ENCODE results near the gene LENG9.
"Not testable (repeated sequence)": the region's sequence is repeated elsewhere in the genome, so short reads cannot be mapped to it uniquely, and the experiment has no call there.

Gene LENG9

DNA sequence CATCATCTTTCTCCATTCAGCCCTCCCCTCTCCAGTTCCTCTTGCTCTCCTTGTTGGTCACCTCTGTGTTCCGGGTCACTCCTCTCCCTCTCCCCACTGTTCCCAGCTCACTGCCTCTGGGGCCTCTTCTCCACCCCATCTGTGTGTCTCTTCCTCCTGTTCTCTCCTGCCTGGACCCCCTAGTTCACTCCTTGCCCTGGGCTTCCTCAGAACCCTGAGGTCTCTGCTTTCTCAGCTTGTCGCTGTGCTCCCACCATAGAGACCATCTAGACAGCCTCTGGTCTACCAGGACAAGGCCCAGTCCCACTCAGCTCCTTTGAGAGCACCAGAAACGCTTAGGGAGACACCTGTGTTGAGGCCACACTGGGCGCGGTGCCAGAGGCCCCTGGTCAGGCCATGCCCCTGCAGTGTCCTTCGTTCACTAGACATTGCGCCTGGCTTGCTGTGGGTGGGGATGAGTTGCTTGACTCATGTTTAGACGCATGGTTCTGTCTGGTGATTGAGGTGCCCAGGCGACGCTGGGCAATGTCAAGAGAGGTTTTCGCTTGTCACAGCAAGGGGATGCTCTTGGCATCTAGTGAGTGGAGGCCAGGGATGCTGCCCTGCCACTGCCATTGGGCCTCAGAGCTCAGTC lies 4.8 kb downstream of the LENG9 start:
- no peak for FAIRE-seq

DNA sequence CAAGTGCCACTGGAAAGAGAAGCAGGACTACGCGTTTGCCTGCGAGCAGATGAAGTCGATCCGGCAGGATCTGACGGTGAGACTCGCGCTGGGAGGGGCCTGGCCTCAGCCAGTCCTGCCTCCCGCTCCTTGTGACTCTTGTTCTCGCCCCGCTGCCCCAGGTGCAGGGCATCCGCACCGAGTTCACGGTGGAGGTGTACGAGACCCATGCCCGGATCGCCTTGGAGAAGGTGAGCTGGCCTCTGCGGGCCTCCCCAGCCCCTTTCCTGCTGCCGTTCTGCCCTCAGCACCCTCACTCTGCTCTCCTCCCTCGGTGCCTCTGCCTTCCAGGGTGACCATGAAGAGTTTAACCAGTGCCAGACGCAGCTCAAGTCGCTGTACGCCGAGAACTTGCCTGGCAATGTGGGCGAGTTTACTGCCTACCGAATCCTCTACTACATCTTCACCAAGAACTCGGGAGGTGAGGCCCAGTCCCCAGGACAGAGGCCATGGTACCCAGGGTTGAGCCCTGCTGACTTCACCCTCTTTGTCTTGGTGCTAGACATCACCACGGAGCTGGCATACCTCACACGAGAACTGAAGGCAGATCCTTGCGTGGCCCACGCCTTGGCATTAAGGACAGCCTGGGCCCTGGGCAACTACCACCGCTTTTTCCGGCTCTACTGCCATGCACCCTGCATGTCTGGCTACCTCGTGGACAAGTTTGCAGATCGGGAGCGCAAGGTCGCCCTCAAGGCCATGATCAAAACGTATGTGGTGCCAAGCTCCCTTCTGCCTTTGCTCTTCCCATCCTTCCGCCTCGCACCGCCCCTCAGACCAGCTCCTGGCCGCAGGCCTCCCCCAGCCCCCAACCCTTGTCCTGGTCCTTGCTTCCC lies 5.6 kb downstream of the LENG9 start:
- no peak for FAIRE-seq

DNA sequence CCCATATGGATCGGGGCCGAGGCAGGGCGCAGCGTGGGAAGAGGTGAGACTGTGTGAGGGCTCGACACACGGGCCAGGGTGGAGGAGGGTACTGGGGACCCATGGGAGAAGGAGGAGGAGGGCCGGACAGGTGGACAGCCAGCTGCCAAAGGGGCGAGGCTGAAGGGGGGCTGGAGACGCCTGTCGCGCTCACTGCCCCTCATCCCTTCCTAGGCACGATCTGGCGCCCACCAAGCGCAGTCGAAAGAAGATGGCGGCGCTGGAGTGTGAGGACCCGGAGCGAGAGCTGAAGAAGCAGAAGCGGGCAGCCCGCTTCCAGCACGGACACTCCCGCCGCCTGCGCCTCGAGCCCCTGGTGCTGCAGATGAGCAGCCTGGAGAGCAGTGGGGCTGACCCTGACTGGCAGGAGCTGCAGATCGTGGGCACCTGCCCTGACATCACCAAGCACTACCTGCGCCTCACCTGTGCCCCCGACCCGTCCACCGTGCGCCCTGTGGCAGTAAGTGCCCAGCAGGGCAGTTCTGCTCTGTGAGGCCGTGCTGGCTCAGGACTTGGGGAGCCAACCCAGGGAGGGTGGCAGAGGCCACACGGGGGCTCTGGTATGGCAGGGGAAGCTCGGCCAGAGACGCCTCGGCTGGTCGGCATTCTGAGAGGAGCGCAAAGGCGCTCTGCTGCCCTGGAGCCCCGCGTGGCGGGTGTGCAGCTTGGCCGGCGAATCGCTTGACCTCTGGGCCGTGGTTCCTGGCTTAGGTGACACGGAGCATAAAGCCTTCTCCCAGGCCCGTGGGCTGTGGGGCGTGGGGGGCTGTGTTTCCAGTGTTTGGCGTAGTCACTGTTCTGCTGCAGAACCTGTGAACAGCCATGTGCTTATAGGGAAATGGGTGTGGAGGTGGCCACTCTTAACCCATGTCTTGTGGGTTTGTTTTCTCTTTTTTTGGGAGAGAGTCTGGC lies 6.9 kb downstream of the LENG9 start:
- FAIRE-seq = no peak

DNA sequence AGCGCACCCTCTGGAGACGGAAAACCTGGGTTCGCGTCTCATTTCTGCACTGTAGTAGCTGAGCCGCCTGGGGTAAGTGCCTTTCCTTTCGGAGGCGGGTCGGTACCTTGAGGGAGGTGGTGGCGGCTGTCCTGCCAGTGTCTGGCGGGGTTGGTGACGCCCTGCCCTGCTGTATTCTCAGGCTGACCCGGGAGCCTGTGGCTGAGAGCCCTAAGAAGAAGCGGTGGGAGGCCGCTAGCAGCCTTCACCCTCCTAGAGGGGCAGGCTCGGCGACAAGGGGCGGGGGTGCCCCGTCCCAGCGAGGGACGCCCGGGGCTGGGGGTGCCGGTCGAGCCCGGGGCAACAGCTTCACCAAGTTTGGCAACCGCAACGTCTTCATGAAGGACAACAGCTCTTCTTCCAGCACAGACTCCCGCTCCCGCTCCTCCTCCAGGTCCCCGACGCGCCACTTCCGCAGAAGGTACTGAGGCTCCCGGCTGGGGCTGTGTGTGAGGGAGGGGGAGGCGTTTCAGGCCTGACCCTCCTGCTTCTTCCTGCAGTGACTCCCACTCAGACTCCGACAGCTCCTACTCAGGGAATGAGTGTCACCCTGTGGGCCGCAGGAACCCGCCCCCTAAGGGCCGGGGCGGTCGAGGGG lies 7.7 kb downstream of the LENG9 start:
- FAIRE-seq = no peak

DNA sequence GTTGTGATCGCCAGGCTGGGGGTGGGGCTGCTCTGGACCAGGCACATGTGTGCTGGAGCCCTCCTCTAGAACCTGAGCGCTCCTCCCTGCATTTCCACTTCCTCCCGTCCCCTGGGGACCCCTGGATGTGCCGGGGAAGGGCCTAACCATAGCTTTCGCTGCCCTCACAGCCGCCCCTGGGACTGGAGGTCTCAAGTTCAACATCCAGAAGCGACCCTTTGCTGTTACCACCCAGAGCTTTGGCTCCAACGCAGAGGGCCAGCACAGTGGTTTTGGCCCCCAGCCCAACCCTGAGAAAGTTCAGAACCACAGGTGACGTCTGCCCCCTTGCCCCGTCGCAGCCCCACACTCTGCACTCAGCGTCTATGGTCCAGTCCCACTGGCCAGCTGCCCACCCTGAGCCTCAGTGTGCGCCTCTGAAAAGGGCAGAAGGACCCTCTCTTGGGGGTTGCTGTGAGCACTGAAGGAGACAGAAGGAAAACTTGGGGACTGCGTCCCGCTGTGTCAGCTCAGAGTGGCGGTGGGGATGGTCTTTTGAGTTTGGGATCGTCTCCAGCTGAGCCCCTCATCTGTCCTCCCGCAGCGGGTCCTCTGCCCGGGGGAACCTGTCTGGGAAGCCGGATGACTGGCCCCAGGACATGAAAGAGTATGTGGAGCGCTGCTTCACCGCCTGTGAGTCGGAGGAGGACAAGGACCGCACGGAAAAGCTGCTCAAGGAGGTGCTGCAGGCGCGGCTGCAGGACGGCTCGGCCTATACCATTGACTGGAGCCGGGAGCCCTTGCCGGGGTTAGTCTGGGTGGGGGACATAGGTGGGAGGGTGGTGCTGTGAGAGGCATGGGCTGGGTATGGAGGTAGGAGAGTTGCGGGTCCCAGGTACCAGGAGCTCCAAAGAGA lies 8.6 kb downstream of the LENG9 start:
- FAIRE-seq = no peak

DNA sequence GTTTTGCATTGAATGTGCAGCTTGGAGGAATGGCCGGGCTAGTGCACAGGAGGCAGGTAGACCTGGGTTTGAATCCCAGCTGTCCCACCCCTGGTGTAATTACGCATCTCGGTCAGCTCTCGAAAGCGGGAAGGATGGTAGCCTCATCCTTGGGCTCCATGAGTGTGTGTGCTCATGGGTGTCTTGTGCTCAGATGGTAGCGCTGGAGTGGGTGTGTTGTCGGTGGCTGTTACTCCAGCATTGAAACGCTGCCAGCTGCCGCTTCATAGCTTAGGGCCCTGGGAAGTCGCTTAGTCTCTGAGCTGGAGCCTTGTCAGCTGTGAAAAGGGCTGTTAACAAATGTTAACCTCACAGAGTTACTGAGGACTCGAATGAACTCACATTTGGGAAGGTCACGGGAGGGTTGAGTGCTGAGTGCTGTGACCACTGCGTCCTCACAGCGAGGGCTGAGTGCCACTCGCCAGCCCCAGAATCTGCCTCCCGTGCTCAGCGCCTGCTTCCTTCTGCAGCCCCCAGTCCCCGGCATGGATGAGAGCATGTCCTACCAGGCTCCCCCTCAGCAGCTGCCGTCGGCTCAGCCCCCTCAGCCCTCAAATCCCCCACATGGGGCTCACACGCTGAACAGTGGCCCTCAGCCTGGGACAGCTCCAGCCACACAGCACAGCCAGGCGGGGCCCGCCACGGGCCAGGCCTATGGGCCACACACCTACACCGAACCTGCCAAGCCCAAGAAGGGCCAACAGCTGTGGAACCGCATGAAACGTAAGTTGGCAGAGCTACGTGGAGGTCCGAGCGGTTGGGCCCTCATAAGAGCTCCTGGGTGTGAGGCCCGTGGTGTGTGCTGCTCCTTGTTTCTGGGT lies 9.4 kb downstream of the LENG9 start:
- no peak for FAIRE-seq

DNA sequence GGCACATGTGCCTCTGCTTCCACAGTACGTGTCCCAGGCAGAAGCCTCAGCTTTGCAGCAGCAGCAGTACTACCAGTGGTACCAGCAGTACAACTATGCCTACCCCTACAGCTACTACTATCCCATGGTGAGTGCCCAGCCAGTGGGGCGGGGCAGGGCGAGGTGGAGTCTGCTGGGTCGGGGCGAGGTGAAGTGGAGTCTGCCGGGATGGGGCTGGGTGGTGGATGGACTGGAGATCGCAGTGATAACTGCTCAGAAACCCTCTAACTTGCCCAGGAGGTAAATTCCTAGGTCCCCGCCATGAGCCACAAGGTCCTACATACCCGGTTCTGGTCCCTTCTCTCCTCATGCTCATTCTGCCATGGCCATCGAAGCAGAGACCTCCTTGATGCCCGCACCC lies 11.0 kb downstream of the LENG9 start:
- no peak for FAIRE-seq

DNA sequence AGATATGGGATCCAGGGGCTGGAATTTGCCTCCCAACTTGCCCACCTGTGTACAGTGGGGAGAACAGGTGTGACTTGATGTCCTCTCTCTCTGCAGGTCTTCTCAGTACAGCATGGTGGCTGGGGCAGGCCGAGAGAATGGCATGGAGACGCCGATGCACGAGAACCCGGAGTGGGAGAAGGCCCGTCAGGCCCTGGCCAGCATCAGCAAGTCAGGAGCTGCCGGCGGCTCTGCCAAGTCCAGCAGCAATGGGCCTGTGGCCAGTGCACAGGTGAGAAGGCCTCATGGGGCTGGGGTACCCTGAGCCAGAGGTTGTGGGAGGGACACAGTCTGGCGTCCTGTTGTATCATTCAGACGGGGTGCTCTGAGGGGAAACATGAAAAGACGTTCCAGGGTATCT lies 11.6 kb downstream of the LENG9 start:
- no peak for FAIRE-seq

DNA sequence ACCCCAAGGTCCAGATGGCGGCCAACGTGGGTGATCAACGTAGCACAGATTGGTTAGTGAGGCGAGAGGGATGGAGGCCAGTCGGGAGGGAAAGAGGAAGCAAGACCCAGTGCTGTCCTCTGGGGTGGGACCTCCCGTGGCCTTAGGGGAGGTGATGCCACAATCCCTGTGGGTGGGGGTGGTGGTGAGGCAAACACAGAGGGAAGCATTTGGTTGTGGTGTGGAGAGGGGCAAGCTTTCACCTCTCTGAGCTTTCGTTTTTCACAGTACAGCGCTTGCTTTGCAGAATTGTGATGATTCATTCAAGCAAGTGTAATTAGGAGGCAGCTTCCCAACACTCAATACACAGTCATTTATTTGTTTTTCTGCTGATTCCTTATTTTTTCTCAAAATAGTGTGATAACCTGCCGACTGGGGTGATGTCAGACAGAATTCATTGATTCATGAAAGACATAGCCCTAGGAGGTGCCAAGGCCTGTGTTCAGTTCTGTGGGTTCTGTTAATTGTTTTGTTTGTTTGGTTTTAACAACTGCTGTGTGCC lies 12.2 kb downstream of the LENG9 start:
- FAIRE-seq = no peak

DNA sequence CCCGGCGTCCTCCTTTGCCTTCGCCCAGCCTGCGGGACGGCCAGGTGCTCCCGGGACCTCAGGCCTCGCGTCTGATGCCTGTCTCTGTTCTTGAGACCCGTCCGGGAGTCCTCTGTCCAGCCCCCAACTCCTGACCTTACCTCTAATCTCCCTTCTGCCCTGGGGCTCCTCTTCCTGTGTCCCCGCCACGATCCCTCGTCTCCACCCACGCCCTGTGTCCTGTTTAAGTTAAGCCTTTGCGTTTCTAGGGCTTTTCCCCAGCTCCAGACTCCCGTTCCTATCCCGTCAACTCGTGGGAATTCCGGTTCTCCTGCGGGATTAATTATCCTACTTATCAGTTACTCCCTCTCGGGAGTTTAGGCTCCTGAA lies 13.9 kb downstream of the LENG9 start:
- FAIRE-seq = no peak

DNA sequence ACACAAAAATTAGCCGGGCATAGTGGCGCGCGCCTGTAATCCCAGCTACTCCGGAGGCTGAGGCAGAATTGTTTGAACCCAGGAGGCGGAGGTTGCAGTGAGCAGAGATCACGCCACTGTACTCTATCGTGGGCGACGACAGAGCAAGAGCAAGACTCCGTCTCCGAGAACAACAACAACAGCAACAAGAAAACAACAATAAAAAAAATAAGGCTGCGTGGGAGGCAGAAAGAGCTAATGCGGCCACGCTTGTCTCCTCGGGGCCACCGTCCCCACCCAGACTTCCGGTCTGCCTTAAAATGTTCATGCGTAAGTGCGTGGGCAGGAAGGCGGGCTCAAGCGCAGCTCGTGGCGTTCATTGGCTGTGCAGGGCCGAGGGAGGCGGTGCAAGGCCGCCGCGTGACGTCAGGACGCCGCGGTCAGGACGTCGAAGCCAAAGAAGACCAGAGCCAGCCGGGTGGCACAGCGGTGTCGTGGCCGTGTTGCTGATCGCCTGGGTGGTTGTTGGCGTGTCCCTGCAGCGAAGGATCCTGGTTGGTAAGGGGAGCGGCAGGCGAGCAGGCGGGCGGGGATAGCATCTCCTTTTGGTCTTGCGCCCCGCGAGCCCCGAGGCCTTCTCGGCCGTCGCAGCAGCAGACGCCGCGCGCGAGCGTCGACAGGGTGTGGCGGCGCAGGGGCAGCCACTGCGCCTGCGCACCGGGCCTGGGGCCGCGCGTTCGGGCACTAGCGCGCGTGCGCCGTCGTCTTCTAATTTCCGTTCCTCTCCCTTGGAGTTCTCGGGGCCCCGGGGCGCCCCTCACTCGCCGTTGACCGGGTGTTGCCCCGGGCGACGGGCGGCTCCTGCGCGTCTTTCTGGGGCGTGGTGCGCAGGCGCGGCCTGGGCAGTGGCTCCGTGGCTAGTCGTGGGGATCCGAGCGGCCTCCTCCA lies 14.5 kb downstream of the LENG9 start, which contains the start of gene LENG8:
LENG8 (plus strand) TSS at position 426 of the 927 bp plus-strand sequence. CDS start 2,146 bp downstream, outside the sequence.
- FAIRE-seq = peak; percentile 84

DNA sequence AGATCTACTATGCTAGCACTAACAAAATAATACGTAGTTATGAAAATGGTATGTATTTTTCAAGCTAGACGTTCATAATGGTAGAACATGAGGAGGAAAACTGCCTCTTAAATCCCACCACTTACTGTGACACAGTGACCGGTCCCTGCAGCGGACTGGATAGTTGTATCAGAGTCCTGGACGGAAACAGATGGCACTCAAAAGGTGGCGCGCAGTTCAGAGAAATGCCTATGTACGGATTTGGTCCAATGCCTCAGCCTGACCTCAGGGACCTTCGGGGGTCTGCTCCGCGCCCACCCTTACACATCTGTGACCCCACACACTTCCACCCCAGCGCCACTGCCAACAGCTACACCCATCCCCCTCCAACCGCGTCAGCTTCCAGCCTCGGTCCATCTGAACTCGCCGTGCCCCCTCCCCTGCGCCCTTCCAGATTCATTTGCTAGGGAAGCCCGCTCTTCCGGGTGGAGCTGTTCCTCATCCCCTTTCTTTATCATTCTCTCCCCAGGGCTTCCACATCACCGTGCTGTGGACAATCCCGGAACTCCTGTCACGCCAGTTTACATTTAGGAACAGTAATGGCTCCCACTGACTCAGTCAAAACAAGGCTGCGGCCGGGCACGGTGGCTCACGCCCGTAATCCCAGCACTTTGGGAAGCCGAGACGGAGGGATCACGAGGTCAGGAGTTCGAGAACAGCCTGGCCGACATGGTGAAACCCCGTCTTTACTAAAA lies 15.4 kb downstream of the LENG9 start:
- no peak for FAIRE-seq

DNA sequence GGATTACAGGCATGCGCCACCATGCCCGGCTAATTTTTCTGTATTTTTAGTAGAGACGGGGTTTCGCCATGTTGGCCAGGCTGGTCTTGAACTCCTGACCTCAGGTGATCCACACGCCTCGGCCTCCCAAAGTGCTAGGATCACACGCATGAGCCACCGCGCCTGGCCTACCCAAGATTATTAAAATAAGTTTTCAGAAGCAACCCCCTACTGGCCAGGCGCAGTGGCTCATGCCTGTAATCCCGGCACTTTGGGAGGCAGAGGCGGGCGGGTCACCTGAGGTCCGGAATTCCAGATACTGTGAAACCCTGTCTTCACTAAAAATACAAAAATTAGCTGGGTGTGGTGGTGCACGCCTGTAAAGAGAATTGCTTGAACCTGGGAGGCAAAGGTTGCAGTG lies 17.2 kb downstream of the LENG9 start:
- not testable (repeated sequence) for FAIRE-seq

DNA sequence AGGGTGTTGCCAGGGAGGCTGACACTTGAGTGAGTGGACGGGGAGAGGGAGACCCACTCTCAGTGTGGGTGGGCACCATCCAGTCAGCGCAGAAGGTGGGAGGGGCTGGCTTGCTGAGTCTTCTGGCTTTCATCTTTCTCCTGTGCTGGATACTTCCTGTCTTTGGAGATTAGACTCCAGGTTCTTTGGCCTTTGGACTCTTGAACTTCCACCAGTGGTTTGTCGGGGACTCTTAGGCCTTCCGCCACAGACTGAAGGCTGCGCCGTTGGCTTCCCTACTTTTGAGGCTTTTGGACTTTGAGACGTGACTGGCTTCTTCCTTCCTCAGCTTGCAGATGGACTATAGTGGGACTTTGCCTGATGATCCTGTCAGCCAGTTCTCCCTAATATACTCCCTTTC lies 18.8 kb downstream of the LENG9 start:
- no peak for FAIRE-seq

DNA sequence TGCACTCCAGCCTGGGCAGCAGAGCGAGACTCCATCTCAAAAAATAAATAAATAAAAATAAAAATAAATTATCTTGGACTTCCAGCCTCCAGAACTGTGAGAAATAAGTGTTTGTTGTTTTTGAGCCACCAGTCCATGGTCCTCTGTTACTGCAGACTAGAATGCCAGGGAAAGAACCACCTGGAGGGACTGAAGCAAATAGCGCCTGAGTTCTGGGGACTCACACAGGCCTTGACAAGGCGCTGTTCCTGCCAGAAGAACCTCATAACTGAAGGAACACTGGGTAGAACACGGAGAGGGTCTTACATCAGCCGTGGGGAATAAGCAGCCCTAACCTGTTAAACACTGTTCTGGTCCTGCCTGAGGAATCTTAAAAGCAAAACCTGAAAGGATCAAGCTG lies 22.9 kb downstream of the LENG9 start:
- no peak for FAIRE-seq

DNA sequence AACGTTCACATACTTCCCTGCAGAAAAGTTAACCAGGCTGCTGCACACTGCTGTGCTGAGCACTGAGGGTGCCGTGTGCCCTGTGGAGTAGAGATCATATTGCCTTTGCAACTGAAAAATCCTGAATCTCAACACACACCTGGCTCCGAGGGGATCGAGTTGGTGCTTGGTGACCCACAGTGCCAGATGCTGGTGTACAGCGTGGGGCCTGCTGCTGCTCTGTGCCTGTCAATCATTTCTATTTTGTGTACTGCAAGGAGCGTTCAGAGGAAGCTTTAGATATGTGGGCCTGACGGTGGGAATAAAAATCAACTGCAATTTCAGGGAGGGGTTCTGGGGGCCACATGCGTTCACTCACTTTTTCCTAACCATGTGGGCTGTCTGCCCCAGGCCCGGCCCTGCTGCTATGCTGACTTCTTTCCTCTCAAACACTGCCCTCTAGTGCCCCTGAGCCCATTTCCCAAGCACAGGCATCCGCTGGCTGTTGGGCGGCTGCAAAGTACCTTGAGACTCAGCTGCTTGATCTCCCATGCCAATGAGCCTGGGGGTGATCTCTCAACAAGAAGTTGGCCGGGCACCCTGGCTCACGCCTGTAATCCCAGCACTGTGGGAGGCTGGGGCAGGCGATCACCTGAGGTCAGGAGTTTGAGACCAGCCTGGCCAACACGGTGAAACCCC lies 24.3 kb downstream of the LENG9 start:
- no peak for FAIRE-seq

DNA sequence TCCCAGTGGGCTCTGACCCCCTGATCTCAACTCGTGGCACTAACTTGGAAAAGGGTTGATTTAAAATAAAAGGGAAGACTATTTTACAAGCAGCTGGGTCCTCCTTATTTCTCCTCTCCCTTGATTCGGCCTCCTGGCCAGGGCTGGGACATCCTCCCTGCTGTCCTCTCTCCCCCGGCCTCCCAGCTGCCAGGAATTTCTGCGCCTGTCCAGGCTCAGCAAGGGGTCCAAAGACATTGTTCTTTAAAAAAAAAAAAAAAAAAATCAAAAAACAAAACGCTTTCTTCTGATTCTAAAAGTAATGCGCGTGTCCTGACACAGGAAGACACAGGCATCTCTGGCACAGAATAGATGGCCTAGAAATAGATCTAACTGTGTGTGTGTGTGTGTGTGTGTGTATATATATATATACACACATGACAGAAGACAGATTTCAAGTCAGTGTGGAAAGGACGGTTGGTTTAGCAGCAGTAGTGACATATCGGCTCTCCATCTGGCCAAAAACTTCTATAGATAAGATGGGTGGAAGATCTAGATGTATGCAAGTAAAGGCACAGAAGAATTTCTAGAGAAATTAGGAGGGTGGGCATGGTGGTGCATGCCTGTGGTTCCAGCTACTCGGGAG lies 26.8 kb downstream of the LENG9 start:
- no peak for FAIRE-seq

All from endometrium (tissue), 2 donors.